HG03565 (cell line): Measurements from ENCODE around the gene TEX11.
A peak's percentile ranks its signal among the peaks of the same experiment; 100 is the strongest.
"Not testable (repeated sequence)": the region's sequence is repeated elsewhere in the genome, so short reads cannot be mapped to it uniquely, and the experiment has no call there.

ENCODE experiments used
- ATAC-seq: cut with Tn5 transposase; IDR thresholded peaks from one replicate; pipeline ENCODE4 v1.9.1; 2021; ENCODE audit warnings: mild to moderate bottlenecking, moderate library complexity; ENCODE audit not compliant: unreplicated experiment

The TEX11 gene

GRCh38 chrX:70908541-70908940, at the start of gene TEX11:
TSS of gene TEX11 (minus strand) at chrX:70908711. CDS start at chrX:70907789, 922 bp downstream.
- ATAC-seq: no peak

GRCh38 chrX:70954871-70955270, 46.4 kb upstream of the TEX11 start:
- ATAC-seq: no peak

- no peak for ATAC-seq
Observed at GRCh38 chrX:70924294-70924911, 15.9 kb upstream of the TEX11 start.

GRCh38 chrX:70922774-70923473, 14.4 kb upstream of the TEX11 start:
- no peak for ATAC-seq

GRCh38 chrX:70921709-70922352, 13.3 kb upstream of the TEX11 start:
- peak; percentile 45 for ATAC-seq

- ATAC-seq: no peak
Observed at GRCh38 chrX:70916754-70917153, 8.2 kb upstream of the TEX11 start.

- no peak for ATAC-seq
Observed at GRCh38 chrX:70907900-70908299, 611 bp downstream of the TEX11 start.

GRCh38 chrX:70901465-70901864, 7.0 kb downstream of the TEX11 start:
- ATAC-seq: no peak

- ATAC-seq: not testable (repeated sequence)
Observed at GRCh38 chrX:70890441-70890840, 18.1 kb downstream of the TEX11 start.

GRCh38 chrX:70878902-70879301, 29.6 kb downstream of the TEX11 start:
- ATAC-seq: peak; percentile 71

GRCh38 chrX:70852294-70852693, 56.2 kb downstream of the TEX11 start:
- ATAC-seq: no peak

GRCh38 chrX:70844081-70844480, 64.4 kb downstream of the TEX11 start:
- ATAC-seq: not testable (repeated sequence)

GRCh38 chrX:70843620-70844019, 64.9 kb downstream of the TEX11 start:
- ATAC-seq: not testable (repeated sequence)

GRCh38 chrX:70834589-70834988, 73.9 kb downstream of the TEX11 start:
- ATAC-seq: no peak

- ATAC-seq: no peak
Observed at GRCh38 chrX:70826715-70827114, 81.8 kb downstream of the TEX11 start.

GRCh38 chrX:70825366-70825765, 83.1 kb downstream of the TEX11 start:
- no peak for ATAC-seq

GRCh38 chrX:70808942-70809940, 99.3 kb downstream of the TEX11 start:
- no peak for ATAC-seq

GRCh38 chrX:70806081-70806480, 102.4 kb downstream of the TEX11 start:
- ATAC-seq: no peak

GRCh38 chrX:70796742-70797141, 111.8 kb downstream of the TEX11 start:
- not testable (repeated sequence) for ATAC-seq

GRCh38 chrX:70774223-70774622, 134.3 kb downstream of the TEX11 start:
- no peak for ATAC-seq
